GM19395 (cell line): Measurements from ENCODE around the gene LRP6.

Experiments
- ATAC-seq: cut with Tn5 transposase; IDR thresholded peaks from one replicate; pipeline ENCODE4 v1.9.1; 2021; ENCODE audit warnings: mild to moderate bottlenecking, moderate library complexity; ENCODE audit not compliant: unreplicated experiment

LRP6 gene

GRCh38 chr12:12083688-12084087 is 183.2 kb downstream of the LRP6 start:
- ATAC-seq, result no peak

- peak; percentile 71 for ATAC-seq
Measured at GRCh38 chr12:12081836-12082497, 184.9 kb downstream of the LRP6 start.

- no peak for ATAC-seq
Measured at GRCh38 chr12:12079291-12079690, 187.6 kb downstream of the LRP6 start.

- ATAC-seq, result peak; percentile 56
Measured at GRCh38 chr12:12072064-12072760, 194.6 kb downstream of the LRP6 start.

- peak; percentile 52 for ATAC-seq
Measured at GRCh38 chr12:12070674-12071656, 195.9 kb downstream of the LRP6 start, which contains the start of gene BCL2L14. Gene BCL2L14 (plus strand): TSS chr12:12070939. CDS start chr12:12079306, 8,367 bp downstream.

- ATAC-seq, result no peak
Measured at GRCh38 chr12:12069821-12070548, 196.9 kb downstream of the LRP6 start.

GRCh38 chr12:12068751-12069150 is 198.1 kb downstream of the LRP6 start:
- no peak for ATAC-seq
